Measurements from ENCODE around the gene ENDOD1.
A peak's percentile ranks its signal among the peaks of the same experiment; 100 is the strongest.
"Not testable (repeated sequence)": the region's sequence is repeated elsewhere in the genome, so short reads cannot be mapped to it uniquely, and the experiment has no call there.

Gene ENDOD1

GRCh38 chr11:95089620-95090542 is at the start of gene ENDOD1:
ENDOD1 (plus strand) TSS chr11:95089846; CDS start chr11:95089928, 82 bp downstream.
- peak; percentile 74 to 80 for DNase-seq (ENCODE audit: low read depth in 2 of 2)

- no peak for DNase-seq (ENCODE audit: low read depth in 2 of 2)
These were observed 47.4 kb upstream of the ENDOD1 start for GRCh38 chr11:95042239-95042638.

GRCh38 chr11:95042906-95043305 is 46.7 kb upstream of the ENDOD1 start:
- no peak for DNase-seq (ENCODE audit: low read depth in 2 of 2)

GRCh38 chr11:95044010-95044409 is 45.6 kb upstream of the ENDOD1 start:
- DNase-seq (ENCODE audit: low read depth in 2 of 2) = no peak

GRCh38 chr11:95045812-95046211 is 43.8 kb upstream of the ENDOD1 start:
- DNase-seq (ENCODE audit: low read depth in 2 of 2) = no peak

- not testable (repeated sequence) for DNase-seq (ENCODE audit: low read depth in 2 of 2)
These were observed 40.5 kb upstream of the ENDOD1 start, which contains the start of gene KDM4F for GRCh38 chr11:95049122-95049521. KDM4F (plus strand) TSS chr11:95049422.

GRCh38 chr11:95050595-95051202 is 38.9 kb upstream of the ENDOD1 start:
- no peak for DNase-seq (ENCODE audit: low read depth in 2 of 2)

- no peak for DNase-seq (ENCODE audit: low read depth in 2 of 2)
These were observed 35.3 kb upstream of the ENDOD1 start for GRCh38 chr11:95054356-95054755.

GRCh38 chr11:95055283-95055897 is 34.3 kb upstream of the ENDOD1 start:
- DNase-seq (ENCODE audit: low read depth in 2 of 2) = no peak

- no peak for DNase-seq (ENCODE audit: low read depth in 2 of 2)
These were observed 31.7 kb upstream of the ENDOD1 start for GRCh38 chr11:95057959-95058358.

GRCh38 chr11:95058621-95059020 is 31.0 kb upstream of the ENDOD1 start:
- DNase-seq (ENCODE audit: low read depth in 2 of 2) = no peak

GRCh38 chr11:95059046-95059445 is 30.6 kb upstream of the ENDOD1 start:
- DNase-seq (ENCODE audit: low read depth in 2 of 2) = no peak

GRCh38 chr11:95065336-95065735 is 24.3 kb upstream of the ENDOD1 start:
- no peak for DNase-seq (ENCODE audit: low read depth in 2 of 2)

- no peak for DNase-seq (ENCODE audit: low read depth in 2 of 2)
These were observed 23.0 kb upstream of the ENDOD1 start, which contains the start of gene SRSF8 for GRCh38 chr11:95066716-95067038. SRSF8 (plus strand) TSS chr11:95066919; CDS start chr11:95067227, 308 bp downstream.

- peak; percentile 57 to 74 for DNase-seq (ENCODE audit: low read depth in 2 of 2)
These were observed 22.4 kb upstream of the ENDOD1 start for GRCh38 chr11:95067039-95067840.

- no peak for DNase-seq (ENCODE audit: low read depth in 2 of 2)
These were observed 21.8 kb upstream of the ENDOD1 start for GRCh38 chr11:95067841-95068219.

- DNase-seq (ENCODE audit: low read depth in 2 of 2) = peak; percentile 45 to 54
These were observed 21.1 kb upstream of the ENDOD1 start for GRCh38 chr11:95068549-95068948.

GRCh38 chr11:95070471-95070870 is 19.2 kb upstream of the ENDOD1 start:
- no peak for DNase-seq (ENCODE audit: low read depth in 2 of 2)

GRCh38 chr11:95072948-95073347 is 16.7 kb upstream of the ENDOD1 start:
- DNase-seq (ENCODE audit: low read depth in 2 of 2) = no peak

GRCh38 chr11:95074792-95075563 is 14.7 kb upstream of the ENDOD1 start:
- DNase-seq (ENCODE audit: low read depth in 2 of 2) = no peak

- DNase-seq (ENCODE audit: low read depth in 2 of 2) = no peak
These were observed 13.2 kb upstream of the ENDOD1 start for GRCh38 chr11:95076416-95076815.

Data from stimulated activated CD4-positive, alpha-beta T cell treated with anti-CD3 and anti-CD28 coated beads, Interleukin-4, amount 100 ng/mL, for 48 hours (primary cell).